Right forelimb (tissue), 1 donor: Measurements from ENCODE around the gene SP6.

Experiments used
- DNase-seq: peaks from one replicate; pipeline ENCODE4 v3.0.0-alpha.2; 2018

The SP6 gene

DNA sequence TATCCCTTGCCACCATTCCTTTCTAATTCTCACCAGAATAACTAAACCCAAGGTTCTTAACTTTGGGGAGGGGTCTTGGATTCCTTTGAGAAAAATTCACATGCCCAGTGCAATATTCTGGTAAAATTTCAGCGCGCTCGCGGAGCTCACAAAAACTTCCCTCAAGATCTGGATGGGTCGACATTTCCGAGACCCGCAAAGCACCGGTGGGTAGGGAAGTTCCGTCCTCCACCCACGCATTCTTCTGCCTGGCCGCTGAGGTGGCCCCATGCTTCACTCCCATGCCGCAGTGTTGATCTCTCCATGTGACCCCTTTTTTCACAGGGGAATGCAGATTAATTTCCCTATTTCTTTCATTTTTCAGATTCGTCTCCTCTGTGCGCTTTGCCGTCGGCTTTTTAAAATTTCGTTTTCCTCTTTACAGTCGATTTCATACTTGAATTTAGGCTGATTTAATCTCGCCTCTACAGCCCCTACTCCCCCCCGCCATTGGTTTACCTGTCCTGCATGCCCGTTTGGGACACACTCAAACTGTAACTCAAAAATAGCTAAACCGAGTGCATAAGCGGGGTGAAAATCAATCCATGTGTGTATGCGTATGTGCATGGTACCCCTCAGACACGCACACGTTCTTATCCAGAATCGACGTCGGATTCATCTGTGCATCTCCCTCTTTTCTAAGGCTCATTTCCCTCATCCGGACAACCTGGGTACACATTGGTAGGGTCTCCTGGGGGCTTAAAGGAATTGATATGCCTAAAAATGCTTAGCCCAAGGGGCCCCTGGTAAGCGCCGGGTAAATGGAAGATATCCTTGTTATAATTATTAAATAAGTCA, 1.4 kb upstream of the SP6 start:
- DNase-seq, result peak; percentile 59

DNA sequence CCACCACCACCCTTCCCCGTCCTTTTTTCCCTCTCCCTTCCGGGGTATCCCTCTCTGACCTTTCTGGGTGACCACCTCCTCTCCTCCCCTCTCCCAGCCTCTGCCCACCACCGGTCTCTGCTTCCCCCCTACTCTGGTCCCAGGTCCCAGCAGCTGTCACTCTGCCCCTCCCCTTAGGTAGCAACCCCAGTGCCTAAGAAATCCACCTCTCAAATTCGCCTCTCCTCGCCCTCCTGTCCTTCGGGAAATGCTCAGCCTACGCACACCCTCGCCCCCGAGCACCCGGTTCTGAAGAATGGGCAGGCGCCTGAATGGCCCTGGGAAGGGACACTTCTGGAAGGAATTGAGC, 775 bp upstream of the SP6 start:
- DNase-seq, result no peak

DNA sequence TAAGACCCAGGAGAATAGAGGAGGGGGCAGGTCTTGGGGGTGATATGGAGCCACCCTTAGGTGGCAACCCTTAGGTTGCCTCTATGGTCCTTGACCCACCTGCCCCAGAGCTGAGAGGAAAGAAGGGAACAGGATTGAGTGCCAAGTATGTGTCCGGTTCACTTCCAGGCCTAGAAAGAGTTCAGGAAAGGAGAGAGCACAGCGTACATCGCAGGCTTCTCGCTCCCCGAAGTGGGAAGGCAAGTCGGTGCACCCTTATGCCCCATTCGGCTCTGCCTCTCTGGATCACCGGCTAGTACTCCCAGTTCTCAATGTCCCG, 631 bp downstream of the SP6 start:
- DNase-seq, result no peak

DNA sequence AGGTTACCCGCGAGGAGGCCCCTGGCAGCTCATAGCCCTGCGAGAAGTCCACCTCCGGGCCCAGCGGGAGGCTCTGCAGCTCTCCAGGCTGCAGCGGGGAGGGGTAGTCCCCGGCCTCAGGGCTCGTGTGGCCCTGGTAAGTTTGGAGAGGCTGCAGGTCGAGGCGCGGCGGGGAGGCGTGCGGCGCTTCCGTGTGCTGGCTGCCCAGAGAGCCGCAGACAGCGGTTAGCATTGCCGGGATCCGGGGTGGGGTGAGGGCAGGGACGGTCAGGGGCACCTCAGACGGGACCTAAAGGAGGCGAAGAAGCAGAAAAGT, 2.8 kb downstream of the SP6 start:
- no peak for DNase-seq

- no peak for DNase-seq
Measured at GRCh38 chr17:47847341-47848197, 3.4 kb downstream of the SP6 start.

- DNase-seq, result no peak
Measured at GRCh38 chr17:47846716-47847340, 4.1 kb downstream of the SP6 start.

- DNase-seq, result no peak
Measured at GRCh38 chr17:47845716-47846075, 5.3 kb downstream of the SP6 start.

- no peak for DNase-seq
Measured at GRCh38 chr17:47844814-47845715, 5.9 kb downstream of the SP6 start.

DNA sequence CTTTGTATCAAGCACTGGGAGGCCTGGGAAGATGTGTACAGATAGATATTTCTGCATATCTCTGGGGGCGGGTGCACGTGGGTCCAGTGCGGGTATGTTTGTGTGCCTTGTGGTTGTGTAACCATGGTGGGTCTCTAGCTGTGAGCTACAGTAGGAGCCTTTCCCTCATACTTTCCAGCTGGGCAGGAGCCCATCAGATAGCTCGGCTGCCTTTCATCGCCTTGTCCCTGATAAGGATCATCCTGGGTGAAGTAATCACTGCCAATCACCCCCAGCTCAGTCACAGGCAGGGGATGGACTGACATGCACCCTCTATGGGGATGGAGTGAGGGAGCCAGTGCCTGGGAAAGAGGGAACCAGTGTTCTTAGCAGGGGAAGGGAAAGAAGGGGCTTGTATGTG, 6.7 kb downstream of the SP6 start:
- DNase-seq, result no peak

DNA sequence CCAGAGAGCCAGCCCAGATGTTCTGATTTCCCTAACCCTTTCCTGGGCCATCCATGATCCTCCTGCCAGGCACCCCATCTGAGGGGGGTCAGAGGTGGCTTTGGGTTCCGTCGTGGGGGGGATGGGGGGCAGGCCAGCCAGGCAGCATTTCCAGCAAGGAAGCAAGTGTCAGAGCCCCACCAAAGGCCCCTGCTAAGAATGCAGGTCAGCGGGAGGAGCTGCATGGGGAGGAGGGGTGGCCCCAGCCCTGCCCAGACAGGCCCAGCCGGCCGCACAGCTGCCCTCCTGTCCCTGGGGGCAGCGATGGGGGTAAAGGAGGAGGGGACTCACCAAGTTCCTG, 7.6 kb downstream of the SP6 start:
- DNase-seq, result no peak

DNA sequence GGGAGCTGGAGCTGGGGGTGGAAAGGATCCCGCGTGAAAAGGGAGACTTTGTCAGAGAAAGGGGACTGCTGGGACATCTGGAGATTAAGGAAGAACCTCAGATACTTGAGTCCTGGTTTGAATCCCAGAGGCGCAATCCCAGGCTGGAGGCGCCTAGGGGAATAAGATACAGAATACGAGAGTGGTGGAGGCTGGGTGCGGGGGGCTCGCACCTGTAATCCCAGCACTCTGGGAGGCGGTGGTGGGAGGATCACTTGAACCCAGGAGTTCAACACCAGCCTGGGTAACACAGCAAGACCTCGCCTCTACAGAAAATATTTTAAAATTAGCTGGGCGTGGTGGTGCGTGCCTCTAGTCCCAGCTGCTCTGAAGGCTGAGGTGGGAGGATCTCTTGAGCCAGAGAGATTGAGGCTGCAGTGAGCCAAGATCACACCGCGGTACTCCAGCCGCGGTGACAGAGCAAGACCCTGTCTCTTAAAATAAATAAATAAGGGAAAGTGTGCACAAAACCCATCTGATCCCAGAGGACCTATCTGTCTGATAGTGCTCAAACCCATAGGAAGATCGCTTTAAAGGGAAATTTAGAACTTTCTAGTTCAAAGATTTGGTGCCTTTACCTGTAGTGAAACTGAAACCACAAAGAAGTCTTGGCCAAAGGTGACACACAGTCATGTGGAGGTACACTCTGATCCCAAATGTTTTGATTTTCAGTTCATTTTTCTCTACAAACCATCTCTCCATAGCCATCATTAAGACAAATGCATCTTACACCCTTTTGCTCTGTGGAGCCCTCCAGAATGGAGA, 9.3 kb downstream of the SP6 start:
- DNase-seq, result no peak

DNA sequence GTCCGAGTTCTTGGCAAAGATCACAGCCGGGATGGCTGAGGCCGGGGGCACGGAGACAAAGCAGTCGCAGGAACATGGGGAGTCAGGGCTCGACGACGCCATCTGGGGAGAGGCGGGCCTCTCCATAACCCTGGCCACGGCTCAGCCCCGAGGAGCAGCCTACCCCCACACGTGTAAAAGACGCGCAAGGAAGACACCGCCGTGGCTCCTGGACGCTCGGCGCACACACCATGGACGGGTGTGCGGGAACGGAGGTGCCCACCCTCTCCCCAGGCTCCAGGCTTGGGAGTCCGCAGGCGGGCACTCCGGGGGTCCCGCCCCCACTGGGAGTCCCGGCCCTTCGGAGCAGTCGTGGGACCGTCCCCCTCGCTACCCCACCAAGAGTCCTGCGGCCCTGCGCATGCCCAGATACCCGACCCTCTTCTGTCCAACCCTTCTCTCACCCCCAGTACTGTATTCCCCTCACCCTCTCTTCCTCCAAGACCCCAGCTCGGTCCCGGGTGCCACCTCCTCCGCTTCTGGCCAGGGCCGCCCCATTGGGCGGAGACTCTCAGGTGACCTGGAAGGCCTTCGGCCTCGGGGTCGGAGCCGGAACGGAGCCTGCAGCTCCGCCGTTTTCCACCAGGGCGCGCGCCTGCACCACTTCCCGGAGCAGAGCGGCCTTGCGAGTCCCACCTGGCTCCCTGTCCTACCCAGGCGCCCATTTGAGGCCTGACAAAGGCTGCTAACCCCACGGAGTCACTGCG, 10.0 kb downstream of the SP6 start, which contains the start of gene SCRN2:
Gene SCRN2 (minus strand): TSS at position 532 of the 746 bp plus-strand sequence. CDS start 430 bp downstream, at position 102.
- peak; percentile 94 for DNase-seq

DNA sequence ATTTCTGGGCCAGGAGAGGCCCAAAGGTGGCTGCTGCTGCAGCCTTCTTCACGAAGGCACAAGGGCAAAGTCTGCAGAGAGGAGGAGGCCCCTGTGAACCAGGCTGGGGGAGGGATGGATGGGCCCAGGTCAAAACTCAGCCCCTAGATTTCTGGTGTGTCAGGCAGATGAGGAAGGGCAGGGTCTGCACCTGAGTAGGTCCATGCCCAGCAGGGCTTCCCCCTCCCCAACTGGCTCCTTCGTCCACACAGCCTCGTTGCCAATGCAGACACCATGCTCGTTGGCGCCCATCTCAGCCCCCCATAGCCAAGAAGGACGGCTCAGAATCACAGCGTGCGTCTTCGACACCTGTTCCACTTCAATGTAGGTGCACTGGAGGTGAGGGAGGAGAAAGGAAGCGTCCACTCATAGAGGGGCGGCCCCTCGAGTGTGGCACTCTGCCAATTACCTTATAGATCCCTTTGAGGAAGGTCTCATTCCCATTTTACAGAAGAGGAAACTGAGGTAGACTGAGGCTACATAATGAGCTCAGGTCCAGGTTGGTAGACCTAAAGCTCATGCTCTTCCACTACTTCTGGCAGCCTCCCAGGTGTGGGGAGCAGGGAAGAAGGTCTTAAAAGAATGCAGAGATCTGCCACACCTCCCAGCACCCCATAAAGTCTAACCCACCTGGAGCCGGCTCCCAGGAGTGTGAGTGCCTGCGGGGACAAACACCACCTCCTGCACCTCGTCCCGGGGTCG, 10.8 kb downstream of the SP6 start:
- DNase-seq, result no peak

GRCh38 chr17:47839071-47839470, 11.9 kb downstream of the SP6 start:
- DNase-seq, result no peak

GRCh38 chr17:47838636-47839035, 12.3 kb downstream of the SP6 start:
- DNase-seq, result no peak

DNA sequence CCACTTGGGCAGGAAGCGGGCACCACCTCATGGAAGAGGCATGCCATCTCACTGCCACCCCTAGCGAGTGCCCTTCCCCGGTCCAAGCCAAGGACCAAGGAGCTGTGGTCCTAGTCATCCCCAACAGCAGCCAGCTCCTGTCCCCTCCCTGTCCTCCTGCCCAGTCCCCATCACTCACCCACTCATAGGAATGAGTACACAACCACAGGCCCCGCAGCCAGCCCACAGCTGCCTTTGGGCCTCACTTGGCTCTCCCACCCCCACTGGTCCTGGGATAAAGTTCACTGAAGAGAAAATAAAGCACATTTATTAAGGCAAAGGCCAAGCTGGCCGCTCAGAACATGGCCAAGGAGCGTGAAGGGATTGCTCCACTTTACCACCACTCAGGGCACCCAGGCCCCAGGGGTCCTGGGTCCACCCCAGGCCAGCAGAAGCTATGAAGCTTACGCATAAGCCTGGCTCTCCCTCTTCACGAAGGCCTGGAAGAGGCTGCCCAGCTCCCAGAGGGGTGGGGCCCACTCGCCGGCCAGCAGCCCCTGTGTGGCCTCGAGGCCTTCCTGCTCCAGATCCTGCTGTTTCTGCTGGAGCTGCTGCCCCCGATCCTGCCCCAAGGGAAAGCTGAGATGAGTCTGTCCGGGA, 13.4 kb downstream of the SP6 start:
- no peak for DNase-seq

DNA sequence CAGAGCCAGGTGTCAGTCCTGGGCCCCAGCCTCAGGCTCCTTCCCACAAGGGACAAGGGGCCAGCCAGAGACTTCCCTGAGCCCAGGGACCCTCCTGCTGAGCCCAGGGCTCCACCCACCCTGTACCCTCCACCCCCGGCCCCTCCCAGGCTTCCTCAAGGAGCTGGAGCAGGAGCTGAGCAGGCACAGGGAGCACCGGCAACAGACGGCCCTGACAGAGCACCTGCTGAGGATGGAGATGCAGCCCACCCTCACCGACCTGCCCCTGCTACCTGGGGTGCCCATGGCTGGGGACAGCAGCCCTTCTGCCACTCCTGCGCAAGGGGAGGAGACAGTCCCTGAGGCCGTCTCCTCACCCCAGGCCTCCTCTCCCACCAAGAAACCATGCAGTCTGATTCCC, 14.4 kb downstream of the SP6 start:
- DNase-seq, result no peak

DNA sequence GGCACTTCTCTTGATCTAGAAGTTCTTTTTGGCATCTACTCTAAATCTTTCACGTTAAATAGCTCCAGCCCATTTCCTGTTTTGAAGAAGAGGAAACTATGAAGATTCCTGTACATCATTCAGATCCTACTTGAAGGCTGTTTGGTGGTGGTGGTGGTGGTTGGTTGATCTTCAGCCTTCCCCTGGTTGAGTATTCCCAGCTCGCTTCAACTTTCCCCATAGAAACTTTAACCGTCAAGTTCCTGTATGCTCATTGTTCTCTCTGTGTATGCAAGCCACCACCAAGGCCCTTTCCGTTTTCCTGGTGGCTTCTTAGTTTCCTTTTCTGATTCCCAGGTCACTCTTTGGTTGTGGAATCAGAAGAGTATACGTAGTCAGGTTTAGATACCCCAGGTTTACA, 16.2 kb downstream of the SP6 start:
- no peak for DNase-seq

- DNase-seq, result no peak
Measured at GRCh38 chr17:47831934-47832327, 19.0 kb downstream of the SP6 start.
